HL-60 (cell line): Measurements from ENCODE around the gene PIEZO1.

Experiments used
- DNase-seq, 2 experiments: peaks; one replicate each; pipeline ENCODE4 v3.0.0-alpha.2; 2010 to 2020; ENCODE audit warnings: low read depth in 1 of 2, low spot score in 1 of 2
- H3K27ac ChIP-seq: fragments of 250-450 bp; sonication (Bioruptor Pico); replicated peaks from 2 replicates; pipeline ENCODE4 v1.5.1; 2020; ENCODE audit warnings: mild to moderate bottlenecking, moderate library complexity
- H3K27me3 ChIP-seq: fragments of 250-450 bp; sonication (Bioruptor Pico); 2 replicates; pipeline ENCODE4 v1.5.1; 2021; ENCODE audit warnings: mild to moderate bottlenecking, moderate library complexity; ENCODE audit not compliant: insufficient read depth, poor library complexity, severe bottlenecking
- H3K4me3 ChIP-seq: replicated peaks from 2 replicates; pipeline ENCODE4 v1.5.1; 2011; ENCODE audit warnings: mild to moderate bottlenecking, control low read depth, low read length; ENCODE audit not compliant: insufficient read depth
- GABPA ChIP-seq: IDR thresholded peaks from 2 replicates; pipeline ENCODE4 v1.6.1; 2012; ENCODE audit warnings: low read depth
- POLR2AphosphoS5 ChIP-seq: IDR thresholded peaks from 2 replicates; pipeline ENCODE4 v1.6.1; 2012; ENCODE audit warnings: low read depth
- SPI1 ChIP-seq: IDR thresholded peaks from 2 replicates; pipeline ENCODE4 v1.6.1; 2012; ENCODE audit warnings: low read depth, mild to moderate bottlenecking, borderline replicate concordance
- TF ChIP-seq, protein P1 (sequence below): IDR thresholded peaks from 2 replicates; pipeline ENCODE4 v1.6.1; 2012; ENCODE audit warnings: low read depth; ENCODE audit not compliant: insufficient replicate concordance
- TF ChIP-seq, protein P2 (sequence below): IDR thresholded peaks from one replicate; pipeline ENCODE4 v1.5.1; 2011; ENCODE audit warnings: low read length, control low read depth, inconsistent platforms; ENCODE audit not compliant: insufficient read depth

Gene PIEZO1

DNA sequence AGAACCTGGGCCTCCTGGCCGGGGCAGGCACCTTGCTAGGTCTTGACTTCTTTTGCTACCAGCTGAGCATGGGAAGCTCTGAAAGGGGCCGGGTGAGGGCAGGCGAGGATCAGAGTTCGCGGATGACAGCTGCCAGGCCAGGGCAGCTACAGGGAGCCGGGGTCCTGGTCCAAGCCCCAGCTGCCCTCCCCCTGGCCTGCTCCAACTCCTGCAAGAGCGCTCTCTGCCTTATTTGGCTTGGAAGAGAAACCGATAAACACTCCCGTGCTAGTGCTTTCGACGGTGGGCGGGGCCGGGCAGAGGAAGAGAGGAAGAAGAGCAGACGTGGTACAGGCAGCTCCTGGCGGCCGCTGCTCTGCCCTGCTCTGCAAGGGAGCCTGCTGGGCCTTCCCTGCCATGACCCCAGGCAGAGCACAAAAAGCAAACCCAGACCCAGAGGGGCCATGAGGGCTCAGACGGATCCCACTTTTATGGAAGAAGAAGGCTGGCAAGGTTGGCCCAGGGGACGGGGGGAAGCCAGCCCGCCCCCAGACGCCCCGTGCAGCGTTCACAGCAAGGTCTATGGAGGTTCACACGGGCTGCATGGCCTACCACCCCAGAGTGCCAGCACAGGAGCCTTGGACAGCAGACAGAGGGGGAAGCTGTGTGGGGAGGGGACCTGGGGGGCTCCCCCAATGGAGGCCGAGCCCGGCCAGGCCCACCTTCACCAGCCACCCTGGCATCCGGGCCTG lies 25.6 kb downstream of the PIEZO1 start:
- Histone ChIP-seq H3K27me3 (no peaks in the 10 kb centered on the region), H3K27ac (no peak overlapping the region), H3K4me3 (no peak overlapping the region)
- peak in 1 of 2 experiments; percentile 18 for DNase-seq
- TF ChIP-seq SPI1 (no peak), GABPA (no peak), POLR2AphosphoS5 (no peak)
- TF ChIP-seq, protein P1, sequence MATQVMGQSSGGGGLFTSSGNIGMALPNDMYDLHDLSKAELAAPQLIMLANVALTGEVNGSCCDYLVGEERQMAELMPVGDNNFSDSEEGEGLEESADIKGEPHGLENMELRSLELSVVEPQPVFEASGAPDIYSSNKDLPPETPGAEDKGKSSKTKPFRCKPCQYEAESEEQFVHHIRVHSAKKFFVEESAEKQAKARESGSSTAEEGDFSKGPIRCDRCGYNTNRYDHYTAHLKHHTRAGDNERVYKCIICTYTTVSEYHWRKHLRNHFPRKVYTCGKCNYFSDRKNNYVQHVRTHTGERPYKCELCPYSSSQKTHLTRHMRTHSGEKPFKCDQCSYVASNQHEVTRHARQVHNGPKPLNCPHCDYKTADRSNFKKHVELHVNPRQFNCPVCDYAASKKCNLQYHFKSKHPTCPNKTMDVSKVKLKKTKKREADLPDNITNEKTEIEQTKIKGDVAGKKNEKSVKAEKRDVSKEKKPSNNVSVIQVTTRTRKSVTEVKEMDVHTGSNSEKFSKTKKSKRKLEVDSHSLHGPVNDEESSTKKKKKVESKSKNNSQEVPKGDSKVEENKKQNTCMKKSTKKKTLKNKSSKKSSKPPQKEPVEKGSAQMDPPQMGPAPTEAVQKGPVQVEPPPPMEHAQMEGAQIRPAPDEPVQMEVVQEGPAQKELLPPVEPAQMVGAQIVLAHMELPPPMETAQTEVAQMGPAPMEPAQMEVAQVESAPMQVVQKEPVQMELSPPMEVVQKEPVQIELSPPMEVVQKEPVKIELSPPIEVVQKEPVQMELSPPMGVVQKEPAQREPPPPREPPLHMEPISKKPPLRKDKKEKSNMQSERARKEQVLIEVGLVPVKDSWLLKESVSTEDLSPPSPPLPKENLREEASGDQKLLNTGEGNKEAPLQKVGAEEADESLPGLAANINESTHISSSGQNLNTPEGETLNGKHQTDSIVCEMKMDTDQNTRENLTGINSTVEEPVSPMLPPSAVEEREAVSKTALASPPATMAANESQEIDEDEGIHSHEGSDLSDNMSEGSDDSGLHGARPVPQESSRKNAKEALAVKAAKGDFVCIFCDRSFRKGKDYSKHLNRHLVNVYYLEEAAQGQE = no peak
- TF ChIP-seq, protein P2, sequence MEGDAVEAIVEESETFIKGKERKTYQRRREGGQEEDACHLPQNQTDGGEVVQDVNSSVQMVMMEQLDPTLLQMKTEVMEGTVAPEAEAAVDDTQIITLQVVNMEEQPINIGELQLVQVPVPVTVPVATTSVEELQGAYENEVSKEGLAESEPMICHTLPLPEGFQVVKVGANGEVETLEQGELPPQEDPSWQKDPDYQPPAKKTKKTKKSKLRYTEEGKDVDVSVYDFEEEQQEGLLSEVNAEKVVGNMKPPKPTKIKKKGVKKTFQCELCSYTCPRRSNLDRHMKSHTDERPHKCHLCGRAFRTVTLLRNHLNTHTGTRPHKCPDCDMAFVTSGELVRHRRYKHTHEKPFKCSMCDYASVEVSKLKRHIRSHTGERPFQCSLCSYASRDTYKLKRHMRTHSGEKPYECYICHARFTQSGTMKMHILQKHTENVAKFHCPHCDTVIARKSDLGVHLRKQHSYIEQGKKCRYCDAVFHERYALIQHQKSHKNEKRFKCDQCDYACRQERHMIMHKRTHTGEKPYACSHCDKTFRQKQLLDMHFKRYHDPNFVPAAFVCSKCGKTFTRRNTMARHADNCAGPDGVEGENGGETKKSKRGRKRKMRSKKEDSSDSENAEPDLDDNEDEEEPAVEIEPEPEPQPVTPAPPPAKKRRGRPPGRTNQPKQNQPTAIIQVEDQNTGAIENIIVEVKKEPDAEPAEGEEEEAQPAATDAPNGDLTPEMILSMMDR = no peak

DNA sequence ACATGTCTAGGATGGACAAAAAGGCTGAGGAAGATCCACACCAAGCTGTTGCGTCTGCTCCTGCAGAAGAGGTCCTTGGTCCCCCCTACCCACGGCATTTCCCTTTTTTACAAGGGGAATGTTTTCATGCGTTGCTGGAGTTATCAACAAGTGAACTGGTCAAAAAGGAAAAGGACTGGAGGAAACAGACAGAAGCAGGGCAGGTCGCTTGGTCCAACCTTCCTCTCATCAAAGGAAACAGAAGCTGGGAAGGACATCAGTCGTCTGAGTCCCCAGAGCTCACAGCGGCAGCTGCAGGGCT lies 26.1 kb downstream of the PIEZO1 start:
- Histone ChIP-seq H3K27me3 (no peaks in the 10 kb centered on the region), H3K27ac (no peak overlapping the region), H3K4me3 (no peak overlapping the region)
- no peak for DNase-seq
- no peak for TF ChIP-seq GABPA
- TF ChIP-seq, protein P2 = no peak
- TF ChIP-seq SPI1 = no peak
- TF ChIP-seq, protein P1 = no peak
- TF ChIP-seq POLR2AphosphoS5 = no peak

DNA sequence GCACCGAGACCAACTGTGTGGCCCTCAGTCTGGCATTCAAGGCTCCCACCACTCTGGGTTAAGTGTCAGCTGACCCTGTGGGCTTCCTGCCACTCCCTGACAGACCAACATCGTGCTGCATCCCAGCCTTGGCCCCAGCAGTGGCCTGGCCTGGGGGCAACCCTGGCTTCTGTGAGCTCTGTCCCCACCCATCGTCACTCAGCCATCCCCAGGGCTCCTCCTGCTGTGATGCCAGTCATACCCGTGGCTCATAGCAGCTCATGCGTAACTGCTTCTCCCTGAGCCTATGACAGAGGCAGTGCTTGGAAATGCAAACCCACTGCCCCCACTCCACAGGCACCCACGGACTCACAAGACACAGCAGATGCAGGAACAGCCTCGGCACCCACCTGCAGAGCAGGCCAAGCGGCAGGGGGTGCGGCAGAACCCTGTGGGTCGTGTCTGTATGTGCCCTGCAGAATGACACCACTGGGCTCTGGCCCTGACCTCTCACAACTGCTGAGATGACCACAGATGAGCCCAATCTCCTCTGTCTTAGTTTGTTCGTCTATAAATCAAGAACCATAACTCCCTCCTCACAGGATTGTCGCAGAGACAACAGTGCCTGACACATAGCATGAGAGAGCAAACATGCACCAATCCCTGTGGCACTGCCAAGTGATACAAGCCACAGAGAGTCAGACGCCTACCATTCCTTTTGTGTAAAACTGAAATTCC lies 26.6 kb downstream of the PIEZO1 start:
- H3K27ac ChIP-seq = no peak overlapping the region
- H3K27me3 ChIP-seq = no peaks in the 10 kb centered on the region
- no peak overlapping the region for H3K4me3 ChIP-seq
- no peak for DNase-seq
- TF ChIP-seq GABPA (no peak), SPI1 (no peak)

DNA sequence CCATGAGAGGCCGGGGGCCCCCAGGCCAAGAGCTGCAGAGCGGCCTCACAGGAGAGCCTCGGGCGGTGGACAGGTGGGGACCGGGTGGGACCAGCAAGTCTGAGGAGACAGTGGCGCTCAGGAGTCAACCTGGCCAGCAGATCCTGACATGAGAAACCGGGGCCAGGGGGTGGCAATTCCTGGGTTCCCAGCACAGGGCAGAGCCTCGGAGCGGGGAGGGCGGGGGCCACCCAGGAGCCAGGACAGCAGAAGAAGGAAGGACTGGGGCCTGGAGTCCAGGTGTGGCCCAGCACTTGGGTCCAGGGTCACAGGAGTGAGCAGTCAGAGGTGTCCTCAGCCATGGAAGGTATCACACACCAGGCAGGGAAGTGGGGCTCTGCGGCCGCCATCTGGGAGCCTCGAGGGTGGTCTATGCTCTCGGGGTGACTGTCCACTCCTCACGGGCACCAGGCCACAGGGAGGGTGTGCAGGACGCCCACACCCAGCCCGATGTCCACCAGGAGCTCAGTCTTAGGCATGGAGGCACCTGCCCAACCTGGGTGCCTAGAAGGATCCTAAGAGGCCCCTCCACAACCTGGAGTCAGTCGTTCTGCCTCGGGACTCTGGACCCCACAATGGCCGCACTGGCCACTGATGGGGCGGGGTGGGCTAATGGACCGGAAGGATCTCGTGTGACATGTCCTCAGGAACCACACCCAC lies 29.1 kb downstream of the PIEZO1 start:
- H3K27me3 ChIP-seq = no peaks in the 10 kb centered on the region
- no peak overlapping the region for H3K27ac ChIP-seq
- no peak for DNase-seq
- H3K4me3 ChIP-seq = no peak overlapping the region
- TF ChIP-seq, protein P1 = no peak
- TF ChIP-seq, protein P2 = no peak
- TF ChIP-seq SPI1 (no peak), GABPA (no peak), POLR2AphosphoS5 (no peak)
